ENCODE results near the gene URI1. TPM values are rescaled to one million over a fixed set of nuclear protein-coding genes. Genes with fewer than 3 reads are reported as not detected.

The URI1 gene
- polyA plus RNA-seq, 1 of the 3 experiments (the other 2 are of a cell fraction) = 32.4 TPM

DNA sequence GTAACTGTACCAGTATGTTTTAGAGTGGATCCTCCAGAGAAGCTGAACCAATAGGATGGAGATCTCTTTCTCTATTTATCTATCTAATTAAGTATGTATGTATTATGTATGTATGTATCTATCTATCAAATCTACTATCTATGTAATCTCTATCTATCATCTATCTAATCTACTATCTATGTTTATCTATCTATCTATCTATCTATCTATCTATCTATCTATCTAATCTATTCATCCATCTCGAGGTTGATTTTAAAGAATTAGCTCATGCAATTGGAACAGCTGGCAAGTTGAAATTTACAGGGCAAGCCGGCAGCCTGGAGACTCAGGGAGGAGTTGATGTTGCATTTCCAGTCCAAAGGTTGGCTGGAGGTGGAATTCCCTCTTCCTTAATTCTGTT is 112.2 kb downstream of the URI1 start:
- Histone ChIP-seq H2AFZ (ENCODE audit: low read depth) (no peak overlapping the region), H3K4me1 (ENCODE audit: control insufficient read depth in 1 of 2, insufficient read depth in 2 of 2, low read depth in 1 of 2, low read length in 1 of 2) (peaks cover 0 to 9% of the 10 kb centered on the region in 2 experiments; a peak in 2 of 4 replicates), H3K36me3 (replicated peaks in 1 of 2; ENCODE audit: control insufficient read depth in 1 of 2, insufficient read depth in 2 of 2, low read length in 1 of 2) (no peaks in the 10 kb centered on the region), H3K9ac (no peak overlapping the region), H3K4me3 (ENCODE audit: low read depth in 2 of 2, low read length in 1 of 2) (no peak overlapping the region), H3K9me2 (no peaks in the 10 kb centered on the region), H3K9me3 (no peaks in the 10 kb centered on the region), H3K27ac (ENCODE audit: low read depth in 2 of 2, low read length in 1 of 2) (no peak overlapping the region), H4K20me1 (ENCODE audit: insufficient read depth) (no peaks in the 10 kb centered on the region), H3K4me2 (no peak overlapping the region), H3K79me2 (ENCODE audit: insufficient read depth) (no peaks in the 10 kb centered on the region), H3F3A (replicated peaks; ENCODE audit: insufficient read depth) (no peaks in the 10 kb centered on the region), H3K27me3 (ENCODE audit: insufficient read depth) (no peaks in the 10 kb centered on the region)
- ChIA-PET POLR2A (no interaction called here), CTCF (interaction anchor here (1.5 kb wide), 1 partner anchor 8 kb away, joined by 3 read pairs; no protein-coding TSS in a partner anchor)
- DNase-seq = no peak
- TF ChIP-seq, protein P1, sequence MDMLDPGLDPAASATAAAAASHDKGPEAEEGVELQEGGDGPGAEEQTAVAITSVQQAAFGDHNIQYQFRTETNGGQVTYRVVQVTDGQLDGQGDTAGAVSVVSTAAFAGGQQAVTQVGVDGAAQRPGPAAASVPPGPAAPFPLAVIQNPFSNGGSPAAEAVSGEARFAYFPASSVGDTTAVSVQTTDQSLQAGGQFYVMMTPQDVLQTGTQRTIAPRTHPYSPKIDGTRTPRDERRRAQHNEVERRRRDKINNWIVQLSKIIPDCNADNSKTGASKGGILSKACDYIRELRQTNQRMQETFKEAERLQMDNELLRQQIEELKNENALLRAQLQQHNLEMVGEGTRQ (IDR thresholded peaks at IDR 0.05; ENCODE audit: borderline replicate concordance, low read depth, low read length) = no peak
- TF ChIP-seq YY1 (IDR thresholded peaks at IDR 0.05; ENCODE audit: low read depth) (no peak), RAD21 (IDR thresholded peaks at IDR 0.05; ENCODE audit: low read length) (no peak), SMC3 (IDR thresholded peaks at IDR 0.05; ENCODE audit: low read depth, low read length) (no peak), JUND (IDR thresholded peaks at IDR 0.05) (no peak), TAF1 (IDR thresholded peaks at IDR 0.05; ENCODE audit: borderline replicate concordance, low read depth, low read length) (no peak), GATA2 (CRISPR knock-in tag; IDR thresholded peaks at IDR 0.05) (no peak), MXI1 (IDR thresholded peaks at IDR 0.05; ENCODE audit: low read depth, low read length) (no peak), RCOR1 (IDR thresholded peaks at IDR 0.05; ENCODE audit: low read length) (no peak), FOSL2 (IDR thresholded peaks at IDR 0.05; ENCODE audit: borderline replicate concordance, low read depth) (no peak), CHD2 (IDR thresholded peaks at IDR 0.05; ENCODE audit: low read length, partially characterized antibody) (no peak)
- TF ChIP-seq, protein P2, sequence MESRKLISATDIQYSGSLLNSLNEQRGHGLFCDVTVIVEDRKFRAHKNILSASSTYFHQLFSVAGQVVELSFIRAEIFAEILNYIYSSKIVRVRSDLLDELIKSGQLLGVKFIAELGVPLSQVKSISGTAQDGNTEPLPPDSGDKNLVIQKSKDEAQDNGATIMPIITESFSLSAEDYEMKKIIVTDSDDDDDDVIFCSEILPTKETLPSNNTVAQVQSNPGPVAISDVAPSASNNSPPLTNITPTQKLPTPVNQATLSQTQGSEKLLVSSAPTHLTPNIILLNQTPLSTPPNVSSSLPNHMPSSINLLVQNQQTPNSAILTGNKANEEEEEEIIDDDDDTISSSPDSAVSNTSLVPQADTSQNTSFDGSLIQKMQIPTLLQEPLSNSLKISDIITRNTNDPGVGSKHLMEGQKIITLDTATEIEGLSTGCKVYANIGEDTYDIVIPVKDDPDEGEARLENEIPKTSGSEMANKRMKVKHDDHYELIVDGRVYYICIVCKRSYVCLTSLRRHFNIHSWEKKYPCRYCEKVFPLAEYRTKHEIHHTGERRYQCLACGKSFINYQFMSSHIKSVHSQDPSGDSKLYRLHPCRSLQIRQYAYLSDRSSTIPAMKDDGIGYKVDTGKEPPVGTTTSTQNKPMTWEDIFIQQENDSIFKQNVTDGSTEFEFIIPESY (IDR thresholded peaks at IDR 0.05; ENCODE audit: borderline replicate concordance, low read depth) = no peak
- WGBS (ENCODE audit: low lambda C conversion rate) = 49% methylated on average over 2 of the region's 2 CpGs

DNA sequence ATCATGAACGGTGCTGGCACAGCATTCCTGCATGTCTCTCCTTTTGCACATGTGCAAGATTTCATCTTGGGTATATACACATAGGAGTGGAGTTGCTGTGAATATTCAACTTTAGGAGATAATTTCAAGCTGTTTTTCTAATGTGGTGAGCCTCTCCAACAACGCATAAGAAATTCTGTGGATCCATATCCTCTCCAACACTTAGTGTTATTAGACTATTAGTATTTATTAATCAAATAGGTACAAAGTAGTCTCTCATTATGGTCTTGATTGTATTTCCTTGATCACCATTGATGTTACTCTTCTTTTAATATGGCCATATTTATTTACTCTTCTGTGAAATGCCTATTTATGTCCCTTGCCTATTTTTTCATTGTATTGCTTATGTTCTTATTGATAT is 114.5 kb downstream of the URI1 start:
- POLR2A ChIA-PET = no interaction called here
- no peak overlapping the region for H3K4me3 ChIP-seq (ENCODE audit: low read depth in 2 of 2, low read length in 1 of 2)
- H2AFZ ChIP-seq (ENCODE audit: low read depth) = no peak overlapping the region

More for the DNA sequence above, 114.5 kb downstream of the URI1 start:
- H3K4me2 ChIP-seq = no peak overlapping the region
- CTCF ChIA-PET = no interaction called here
- 68% methylated on average over 2 of the region's 2 CpGs for WGBS (ENCODE audit: low lambda C conversion rate)
- no peaks in the 10 kb centered on the region for H3K27me3 ChIP-seq (ENCODE audit: insufficient read depth)
- TF ChIP-seq TEAD4 (IDR thresholded peaks at IDR 0.05; ENCODE audit: borderline replicate concordance, insufficient read depth) (no peak), MEF2A (IDR thresholded peaks at IDR 0.05; ENCODE audit: borderline replicate concordance, low read depth) (no peak), FOXM1 (IDR thresholded peaks at IDR 0.05; ENCODE audit: low read depth) (no peak), YY1 (IDR thresholded peaks at IDR 0.05; ENCODE audit: low read depth) (no peak), SIN3A (IDR thresholded peaks at IDR 0.05; ENCODE audit: borderline replicate concordance, low read depth, low read length) (no peak), GATA2 (CRISPR knock-in tag; IDR thresholded peaks at IDR 0.05) (no peak), FOSL2 (IDR thresholded peaks at IDR 0.05; ENCODE audit: borderline replicate concordance, low read depth) (no peak), EZH2phosphoT487 (IDR thresholded peaks at IDR 0.05; ENCODE audit: borderline replicate concordance, low read depth) (no peak)
- TF ChIP-seq, protein P3, sequence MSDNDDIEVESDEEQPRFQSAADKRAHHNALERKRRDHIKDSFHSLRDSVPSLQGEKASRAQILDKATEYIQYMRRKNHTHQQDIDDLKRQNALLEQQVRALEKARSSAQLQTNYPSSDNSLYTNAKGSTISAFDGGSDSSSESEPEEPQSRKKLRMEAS (IDR thresholded peaks at IDR 0.05; ENCODE audit: low read depth) = no peak
- H3K9me2 ChIP-seq = no peaks in the 10 kb centered on the region
- no peaks in the 10 kb centered on the region for H3F3A ChIP-seq (replicated peaks; ENCODE audit: insufficient read depth)
- no peak overlapping the region for H3K9ac ChIP-seq
- H3K27ac ChIP-seq (ENCODE audit: low read depth in 2 of 2, low read length in 1 of 2) = no peak overlapping the region
- no peaks in the 10 kb centered on the region for H3K36me3 ChIP-seq (replicated peaks in 1 of 2; ENCODE audit: control insufficient read depth in 1 of 2, insufficient read depth in 2 of 2, low read length in 1 of 2)
- no peaks in the 10 kb centered on the region for H4K20me1 ChIP-seq (ENCODE audit: insufficient read depth)
- H3K4me1 ChIP-seq (ENCODE audit: control insufficient read depth in 1 of 2, insufficient read depth in 2 of 2, low read depth in 1 of 2, low read length in 1 of 2) = no peaks in the 10 kb centered on the region
- H3K79me2 ChIP-seq (ENCODE audit: insufficient read depth) = no peaks in the 10 kb centered on the region
- DNase-seq = no peak
- H3K9me3 ChIP-seq = no peaks in the 10 kb centered on the region

All from SK-N-SH (cell line).